Calu3 (cell line): ENCODE data around the gene MBD2. TPM values are rescaled to one million over a fixed set of nuclear protein-coding genes. Genes with fewer than 3 reads are reported as not detected.

Source experiments
- BruUV-seq: library from RNA; stranded (reverse); fragments of 400-500 nt; replicated peaks from 2 replicates; lab custom pipeline; 2021; lab: Mats Ljungman, UMichigan
- CTCF ChIA-PET: fragments of 300-600 bp; sonication (Branson Sonifier 250); formaldehyde crosslinking; loops from one replicate; lab custom pipeline; 2022; ENCODE audit warnings: antibody characterized with exemption; lab: Charles Lee
- DNase-seq: peaks from one replicate; pipeline ENCODE4 v3.0.0; 2022
- H3K27ac Mint-ChIP-seq: one replicate; pipeline ENCODE4 v1.8.0; 2022; ENCODE audit warnings: mixed read lengths; ENCODE audit not compliant: unreplicated experiment
- H3K27me3 Mint-ChIP-seq: one replicate; pipeline ENCODE4 v1.8.0; 2022; ENCODE audit warnings: mixed read lengths; ENCODE audit not compliant: unreplicated experiment
- H3K36me3 Mint-ChIP-seq: one replicate; pipeline ENCODE4 v1.8.0; 2022; ENCODE audit warnings: mild to moderate bottlenecking, moderate library complexity, mixed read lengths; ENCODE audit not compliant: insufficient read depth, unreplicated experiment
- H3K4me1 Mint-ChIP-seq: one replicate; pipeline ENCODE4 v1.8.0; 2022; ENCODE audit warnings: mild to moderate bottlenecking, low read depth, mixed read lengths; ENCODE audit not compliant: unreplicated experiment
- H3K4me3 Mint-ChIP-seq: one replicate; pipeline ENCODE4 v1.8.0; 2022; ENCODE audit warnings: mild to moderate bottlenecking, low read depth, moderate library complexity, mixed read lengths; ENCODE audit not compliant: unreplicated experiment
- H3K9me3 Mint-ChIP-seq: one replicate; pipeline ENCODE4 v1.8.0; 2022; ENCODE audit warnings: low read depth, mixed read lengths; ENCODE audit not compliant: unreplicated experiment
- intact Hi-C: fragments of 100-400 bp; cut with micrococcal nuclease; formaldehyde crosslinking; loops from one replicate; pipeline ENCODE4 v1.10.0; 2022; ENCODE audit not compliant: unreplicated experiment
- total RNA-seq: library from RNA; stranded (reverse); gene quantifications from 2 replicates; pipeline ENCODE4 v1.2.3, GENCODE V29; 2022
- TF ChIP-seq, protein P1 (sequence below): fragments of 200-600 bp; IDR thresholded peaks from one replicate; pipeline ENCODE4 v1.8.0; 2022; ENCODE audit warnings: antibody characterized with exemption; ENCODE audit not compliant: unreplicated experiment

The MBD2 gene
- total RNA-seq, 1 experiment from 2014 or later = 106 TPM

GRCh38 chr18:54235871-54236270 is 11.4 kb upstream of the MBD2 start:
- Mint-ChIP-seq H3K27ac (no peak overlapping the region), H3K9me3 (no peaks in the 10 kb centered on the region), H3K27me3 (no peaks in the 10 kb centered on the region), H3K36me3 (no peaks in the 10 kb centered on the region), H3K4me3 (no peak overlapping the region), H3K4me1 (no peaks in the 10 kb centered on the region)
- CTCF ChIA-PET = no interaction called here
- BruUV-seq = no TSS peak
- intact Hi-C loops = no loop called here
- DNase-seq = no peak
- TF ChIP-seq, protein P1, sequence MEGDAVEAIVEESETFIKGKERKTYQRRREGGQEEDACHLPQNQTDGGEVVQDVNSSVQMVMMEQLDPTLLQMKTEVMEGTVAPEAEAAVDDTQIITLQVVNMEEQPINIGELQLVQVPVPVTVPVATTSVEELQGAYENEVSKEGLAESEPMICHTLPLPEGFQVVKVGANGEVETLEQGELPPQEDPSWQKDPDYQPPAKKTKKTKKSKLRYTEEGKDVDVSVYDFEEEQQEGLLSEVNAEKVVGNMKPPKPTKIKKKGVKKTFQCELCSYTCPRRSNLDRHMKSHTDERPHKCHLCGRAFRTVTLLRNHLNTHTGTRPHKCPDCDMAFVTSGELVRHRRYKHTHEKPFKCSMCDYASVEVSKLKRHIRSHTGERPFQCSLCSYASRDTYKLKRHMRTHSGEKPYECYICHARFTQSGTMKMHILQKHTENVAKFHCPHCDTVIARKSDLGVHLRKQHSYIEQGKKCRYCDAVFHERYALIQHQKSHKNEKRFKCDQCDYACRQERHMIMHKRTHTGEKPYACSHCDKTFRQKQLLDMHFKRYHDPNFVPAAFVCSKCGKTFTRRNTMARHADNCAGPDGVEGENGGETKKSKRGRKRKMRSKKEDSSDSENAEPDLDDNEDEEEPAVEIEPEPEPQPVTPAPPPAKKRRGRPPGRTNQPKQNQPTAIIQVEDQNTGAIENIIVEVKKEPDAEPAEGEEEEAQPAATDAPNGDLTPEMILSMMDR = no peak

DNA sequence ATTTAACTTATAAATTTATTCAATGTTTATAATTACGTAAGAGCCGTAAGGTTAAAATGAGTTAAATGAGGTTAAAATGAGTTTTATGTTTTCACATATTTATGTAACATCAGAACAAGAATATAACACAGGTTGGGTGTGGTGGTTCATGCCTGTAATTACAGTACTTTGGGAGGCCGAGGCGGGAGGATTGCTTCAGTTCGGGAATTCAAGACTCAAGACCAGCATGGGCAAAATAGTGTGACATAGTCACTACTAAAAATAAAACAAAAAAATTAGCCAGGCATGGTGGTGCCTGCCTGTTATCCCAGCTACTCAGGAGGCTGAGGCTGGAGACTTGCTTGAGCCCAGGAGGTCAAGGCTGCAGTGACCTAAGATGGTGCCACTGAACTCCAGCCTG is 9.3 kb upstream of the MBD2 start:
- CTCF ChIA-PET = no interaction called here
- no TSS peak for BruUV-seq
- no peaks in the 10 kb centered on the region for H3K36me3 Mint-ChIP-seq
- H3K4me1 Mint-ChIP-seq = no peaks in the 10 kb centered on the region
- no peak overlapping the region for H3K4me3 Mint-ChIP-seq
- no peak for DNase-seq
- H3K27ac Mint-ChIP-seq = no peak overlapping the region
- no peaks in the 10 kb centered on the region for H3K9me3 Mint-ChIP-seq
- no peaks in the 10 kb centered on the region for H3K27me3 Mint-ChIP-seq
- intact Hi-C loops = no loop called here
- TF ChIP-seq, protein P1 = no peak

DNA sequence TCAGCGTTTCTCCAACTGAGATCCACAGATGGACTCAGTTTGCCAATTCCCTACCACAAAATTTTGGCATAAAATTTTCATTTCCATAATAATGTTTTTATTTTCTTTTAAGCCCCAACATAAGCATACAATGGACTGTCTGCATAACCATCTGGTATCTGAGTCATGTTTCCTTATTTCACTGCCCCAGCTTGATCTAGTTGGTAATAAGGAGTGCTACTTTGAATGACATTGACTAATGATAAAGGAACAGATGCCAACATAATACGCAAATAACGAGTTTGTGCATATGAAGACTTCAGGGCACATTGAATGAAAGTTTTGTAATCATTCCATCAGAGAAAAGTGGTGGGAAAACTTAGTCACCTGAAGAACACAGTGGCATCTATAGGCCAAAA is 8.8 kb upstream of the MBD2 start:
- no peak for DNase-seq
- no peaks in the 10 kb centered on the region for H3K9me3 Mint-ChIP-seq
- CTCF ChIA-PET = no interaction called here
- no peaks in the 10 kb centered on the region for H3K36me3 Mint-ChIP-seq
- no peak overlapping the region for H3K4me3 Mint-ChIP-seq
- intact Hi-C loops = no loop called here
- TF ChIP-seq, protein P1 = no peak
- no peaks in the 10 kb centered on the region for H3K27me3 Mint-ChIP-seq
- no peaks in the 10 kb centered on the region for H3K4me1 Mint-ChIP-seq
- H3K27ac Mint-ChIP-seq = no peak overlapping the region
- BruUV-seq = no TSS peak

DNA sequence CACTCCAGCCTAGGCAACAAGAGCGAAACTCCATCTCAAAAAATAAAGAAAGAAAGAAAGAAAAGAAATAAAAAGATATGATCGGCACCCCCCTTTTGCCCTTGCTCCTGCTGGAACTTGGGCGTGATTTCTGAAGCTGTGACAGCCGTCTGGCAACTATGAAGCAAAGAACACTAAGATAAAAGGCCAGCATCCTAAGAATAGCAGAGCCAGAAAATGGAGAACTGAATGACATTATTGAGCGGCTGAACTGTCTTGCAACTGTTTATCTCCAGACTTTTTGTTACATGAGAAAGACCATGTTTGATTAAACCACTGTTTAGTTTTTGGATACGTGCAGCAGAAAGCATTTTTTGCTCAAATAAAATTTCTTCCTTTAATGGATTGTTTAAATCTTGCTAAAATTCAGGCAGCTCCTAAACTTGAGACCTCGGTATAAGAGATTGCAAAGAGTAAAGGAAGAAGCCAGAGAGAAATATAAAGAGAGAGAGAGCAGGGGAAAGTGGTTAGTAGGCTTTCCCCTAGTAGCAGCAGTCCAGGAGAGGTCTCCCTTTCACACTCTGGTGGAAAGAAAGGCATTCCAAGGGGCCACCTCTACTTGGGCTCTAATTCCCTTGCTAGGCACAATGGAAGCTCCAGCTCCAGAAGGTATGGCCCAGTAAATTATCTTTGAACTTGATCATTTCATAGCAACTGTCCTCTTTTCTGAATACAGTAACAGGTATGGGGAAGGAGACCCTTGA is 8.2 kb upstream of the MBD2 start:
- no peak overlapping the region for H3K27ac Mint-ChIP-seq
- no peaks in the 10 kb centered on the region for H3K27me3 Mint-ChIP-seq
- CTCF ChIA-PET = no interaction called here
- no peak for DNase-seq
- no peaks in the 10 kb centered on the region for H3K9me3 Mint-ChIP-seq
- H3K4me3 Mint-ChIP-seq = no peak overlapping the region
- H3K36me3 Mint-ChIP-seq = no peaks in the 10 kb centered on the region
- intact Hi-C loops = no loop called here
- TF ChIP-seq, protein P1 = no peak
- no peaks in the 10 kb centered on the region for H3K4me1 Mint-ChIP-seq
- BruUV-seq = no TSS peak
